HUES64 (cell line): ENCODE results near the gene RPS6KB1.
"Not testable (repeated sequence)": the region's sequence is repeated elsewhere in the genome, so short reads cannot be mapped to it uniquely, and the experiment has no call there.

ENCODE experiments used
- H3K27ac ChIP-seq: 2 replicates; pipeline ENCODE4 v1.7.0; 2013; ENCODE audit warnings: low read depth, low read length, inconsistent platforms
- H3K27me3 ChIP-seq: 2 replicates; pipeline ENCODE4 v1.6.1; 2013; ENCODE audit warnings: mild to moderate bottlenecking, low read length; ENCODE audit not compliant: insufficient read depth
- H3K36me3 ChIP-seq: 2 replicates; pipeline ENCODE4 v1.6.1; 2013; ENCODE audit warnings: mild to moderate bottlenecking, low read length; ENCODE audit not compliant: insufficient read depth
- H3K4me1 ChIP-seq: 2 replicates; pipeline ENCODE4 v1.6.1; 2013; ENCODE audit warnings: mild to moderate bottlenecking, low read length, moderate library complexity; ENCODE audit not compliant: insufficient read depth
- H3K4me3 ChIP-seq: 2 replicates; pipeline ENCODE4 v1.5.1; 2013; ENCODE audit warnings: mild to moderate bottlenecking, low read length, moderate library complexity
- H3K9ac ChIP-seq: 2 replicates; pipeline ENCODE4 v1.6.1; 2013; ENCODE audit warnings: mild to moderate bottlenecking, low read depth, low read length
- H3K9me3 ChIP-seq: 2 replicates; pipeline ENCODE4 v1.6.1; 2013; ENCODE audit warnings: low read depth, low read length; ENCODE audit not compliant: insufficient read depth
- WGBS: fragments of 150-250, 120-280 bp; methylation state at CpG from one replicate; pipeline ENCODE4 v1.1.7; 2013; ENCODE audit warnings: missing lambda C conversion rate; 5-methylcytosine and 5-hydroxymethylcytosine counted together

RPS6KB1 gene

DNA sequence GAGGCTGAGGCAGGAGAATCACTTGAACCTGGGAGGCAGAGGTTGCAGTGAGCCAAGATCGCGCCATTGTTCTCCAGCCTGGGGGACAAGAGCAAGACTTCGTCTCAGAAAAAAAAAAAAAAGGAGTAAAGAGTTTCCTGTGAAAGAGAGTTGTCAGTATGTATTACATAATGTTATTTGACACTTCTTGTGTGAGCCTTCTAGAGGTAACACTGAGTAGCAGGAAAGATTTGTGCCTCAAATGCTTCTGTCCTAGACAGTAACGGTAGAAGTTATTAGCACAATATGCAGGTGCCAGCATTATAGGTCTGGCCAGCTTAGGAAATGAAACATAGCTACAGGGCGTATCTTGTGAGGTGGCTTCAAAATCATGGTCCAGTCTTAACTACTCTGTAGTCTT, 6.2 kb downstream of the RPS6KB1 start:
- Histone ChIP-seq H3K4me1 (peaks cover 2% of the 10 kb centered on the region; the same call in 1 of the 2 replicates), H3K4me3 (no peak overlapping the region), H3K9ac (no peak overlapping the region), H3K27ac (no peak overlapping the region), H3K27me3 (no peaks in the 10 kb centered on the region), H3K9me3 (no peaks in the 10 kb centered on the region), H3K36me3 (no peaks in the 10 kb centered on the region)
- 92% methylated on average over 5 of the region's 5 CpGs for WGBS

GRCh38 chr17:59901604-59902003, 8.7 kb downstream of the RPS6KB1 start:
- 97% methylated on average over 7 of the region's 8 CpGs for WGBS
- H3K4me1 ChIP-seq: no peaks in the 10 kb centered on the region
- H3K36me3 ChIP-seq: no peaks in the 10 kb centered on the region

DNA sequence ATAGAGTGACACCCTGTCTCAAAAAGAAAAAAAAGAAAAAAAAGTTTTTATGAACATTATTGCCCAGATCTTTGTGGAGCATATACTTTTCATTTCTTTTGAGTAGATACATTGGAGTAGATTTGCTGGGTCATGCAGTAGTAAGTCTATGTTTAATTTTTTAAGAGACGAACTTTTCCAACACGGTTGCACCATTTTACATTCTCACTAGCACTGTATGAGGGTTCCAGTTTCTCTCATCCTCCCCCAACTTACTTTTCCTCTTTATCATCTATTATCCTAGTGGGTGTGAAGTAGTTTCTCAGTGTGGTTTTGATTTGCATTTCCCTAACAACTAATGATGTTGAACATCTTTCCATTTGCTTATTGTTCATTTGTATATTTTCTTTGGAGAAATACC, 10.5 kb downstream of the RPS6KB1 start:
- Histone ChIP-seq H3K9ac (no peak overlapping the region), H3K4me1 (no peaks in the 10 kb centered on the region), H3K36me3 (no peaks in the 10 kb centered on the region), H3K9me3 (no peaks in the 10 kb centered on the region), H3K27ac (no peak overlapping the region), H3K4me3 (no peak overlapping the region), H3K27me3 (no peaks in the 10 kb centered on the region)
- no CpG with 5 or more reads among the region's 2 CpGs for WGBS

More at GRCh38 chr17:59901604-59902003, 8.7 kb downstream of the RPS6KB1 start:
- H3K9me3 ChIP-seq: no peaks in the 10 kb centered on the region
- H3K27me3 ChIP-seq: no peaks in the 10 kb centered on the region
- no peak overlapping the region for H3K4me3 ChIP-seq
- no peak overlapping the region for H3K27ac ChIP-seq
- no peak overlapping the region for H3K9ac ChIP-seq

GRCh38 chr17:59907467-59907866, 14.5 kb downstream of the RPS6KB1 start:
- H3K27ac ChIP-seq: no peak overlapping the region
- WGBS: 89% methylated on average over 3 of the region's 3 CpGs
- H3K27me3 ChIP-seq: no peaks in the 10 kb centered on the region
- H3K36me3 ChIP-seq: peaks cover 10% of the 10 kb centered on the region
- H3K4me1 ChIP-seq: no peaks in the 10 kb centered on the region
- no peak overlapping the region for H3K9ac ChIP-seq
- H3K9me3 ChIP-seq: no peaks in the 10 kb centered on the region
- no peak overlapping the region for H3K4me3 ChIP-seq

- Histone ChIP-seq H3K27me3 (no peaks in the 10 kb centered on the region), H3K4me3 (no peak overlapping the region), H3K36me3 (peaks cover 43% of the 10 kb centered on the region), H3K9ac (no peak overlapping the region), H3K4me1 (no peaks in the 10 kb centered on the region), H3K9me3 (no peaks in the 10 kb centered on the region), H3K27ac (no peak overlapping the region)
- 100% methylated on average over 1 of the region's 1 CpG for WGBS
These were observed 21.4 kb downstream of the RPS6KB1 start for GRCh38 chr17:59914274-59914854.

DNA sequence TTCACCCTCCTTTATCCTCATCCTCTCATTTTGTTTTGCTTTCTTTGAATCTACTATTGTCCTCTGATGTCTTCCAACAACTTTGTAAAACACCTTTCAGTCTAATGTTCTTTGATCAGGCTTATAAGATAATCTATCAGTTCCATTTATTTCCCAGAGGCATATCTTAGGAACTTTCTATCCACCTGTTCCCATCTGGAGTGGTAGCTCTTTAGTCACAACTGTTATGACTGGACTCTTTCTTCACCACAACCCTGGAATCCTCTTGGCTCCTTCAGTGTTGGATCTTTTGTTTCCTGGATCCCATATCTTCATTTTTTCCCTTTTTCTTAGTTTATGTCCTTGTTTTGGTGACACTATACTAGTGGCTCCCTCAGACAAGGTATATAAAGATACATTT, 23.5 kb downstream of the RPS6KB1 start:
- Histone ChIP-seq H3K27ac (no peak overlapping the region), H3K4me1 (no peaks in the 10 kb centered on the region), H3K36me3 (peaks cover 51% of the 10 kb centered on the region), H3K9me3 (no peaks in the 10 kb centered on the region), H3K9ac (no peak overlapping the region), H3K27me3 (no peaks in the 10 kb centered on the region), H3K4me3 (no peak overlapping the region)

DNA sequence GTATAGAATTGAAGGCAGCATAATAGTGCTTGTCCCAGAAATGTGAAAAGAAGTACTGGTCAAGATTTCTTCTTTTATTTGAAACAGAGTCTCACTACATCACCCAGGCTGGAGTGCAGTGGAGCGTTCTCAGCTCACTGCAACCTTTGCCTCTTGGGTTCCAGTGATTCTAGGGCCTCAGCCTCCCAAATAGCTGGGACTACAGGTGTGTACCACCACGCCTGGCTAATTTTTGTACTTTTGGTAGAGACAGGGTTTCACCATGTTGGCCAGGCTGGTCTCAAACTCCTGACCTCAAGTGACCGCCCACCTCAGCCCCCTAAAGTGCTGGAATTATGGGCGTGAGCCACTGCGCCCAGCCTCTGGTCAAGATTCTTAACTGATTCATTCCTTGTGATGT, 27.7 kb downstream of the RPS6KB1 start:
- H3K4me3 ChIP-seq, H3K27me3 ChIP-seq, H3K9me3 ChIP-seq, H3K4me1 ChIP-seq, H3K27ac ChIP-seq, H3K9ac ChIP-seq: not testable (repeated sequence)
- H3K36me3 ChIP-seq: peaks cover 31% of the 10 kb centered on the region
- whole genome bisulfite sequencing: 96% methylated on average over 5 of the region's 5 CpGs

DNA sequence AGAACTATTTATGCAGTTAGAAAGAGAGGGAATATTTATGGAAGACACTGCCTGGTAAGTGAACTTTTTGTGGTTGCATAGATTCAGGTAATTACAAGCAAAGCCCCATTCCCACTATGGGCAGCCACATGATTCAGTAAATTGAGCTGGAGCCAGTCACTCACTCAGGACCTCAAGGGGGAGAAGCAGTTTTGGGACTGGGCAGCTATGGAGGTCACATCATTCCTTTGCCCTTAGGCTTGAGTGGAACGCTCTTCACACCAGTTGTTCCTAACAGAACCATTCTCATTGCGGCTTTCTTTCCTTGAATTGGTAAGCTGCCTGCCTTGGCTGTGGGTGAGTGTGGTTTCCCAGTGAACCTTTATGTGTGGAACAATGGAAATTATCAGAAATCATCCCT, 37.2 kb downstream of the RPS6KB1 start:
- 100% methylated on average over 2 of the region's 2 CpGs for WGBS
- not testable (repeated sequence) for H3K4me1 ChIP-seq, H3K27me3 ChIP-seq, H3K4me3 ChIP-seq, H3K9ac ChIP-seq, H3K9me3 ChIP-seq, H3K27ac ChIP-seq
- H3K36me3 ChIP-seq: peaks cover 72% of the 10 kb centered on the region

GRCh38 chr17:59930768-59931167, 37.8 kb downstream of the RPS6KB1 start:
- not testable (repeated sequence) for H3K4me1 ChIP-seq, H3K27ac ChIP-seq, H3K9ac ChIP-seq, H3K9me3 ChIP-seq, H3K27me3 ChIP-seq, H3K4me3 ChIP-seq
- peaks cover 79% of the 10 kb centered on the region for H3K36me3 ChIP-seq
- 97% methylated on average over 3 of the region's 3 CpGs for WGBS

DNA sequence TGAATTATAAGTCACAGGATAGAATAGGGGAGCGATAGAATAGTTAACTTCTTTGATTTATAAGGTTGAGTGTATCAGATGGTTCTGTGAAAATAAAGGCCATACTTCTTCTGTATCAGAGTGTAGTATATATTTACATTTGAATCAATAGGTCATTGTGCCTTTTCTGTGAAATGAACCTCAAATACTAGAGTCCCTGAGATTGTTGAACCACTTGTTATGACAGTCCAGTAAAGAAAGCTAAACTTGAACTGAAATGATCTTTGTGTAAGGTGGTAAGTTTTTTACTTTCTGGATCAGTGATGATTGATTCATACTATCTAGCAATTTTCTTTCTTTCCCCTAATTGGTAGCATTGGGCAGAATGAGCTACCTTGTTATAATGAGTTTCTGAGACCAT, 40.4 kb downstream of the RPS6KB1 start:
- H3K4me1 ChIP-seq, H3K9me3 ChIP-seq, H3K27ac ChIP-seq, H3K27me3 ChIP-seq, H3K9ac ChIP-seq, H3K4me3 ChIP-seq: not testable (repeated sequence)
- H3K36me3 ChIP-seq: peaks cover 78% of the 10 kb centered on the region
- 100% methylated on average over 1 of the region's 1 CpG for WGBS

- not testable (repeated sequence) for H3K9me3 ChIP-seq, H3K4me3 ChIP-seq, H3K27ac ChIP-seq, H3K27me3 ChIP-seq, H3K4me1 ChIP-seq, H3K9ac ChIP-seq
- H3K36me3 ChIP-seq: peaks cover 59% of the 10 kb centered on the region
- WGBS: 96% methylated on average over 2 of the region's 3 CpGs
These were observed 47.8 kb downstream of the RPS6KB1 start for GRCh38 chr17:59940697-59941096.

- Histone ChIP-seq H3K4me1 (no peaks in the 10 kb centered on the region), H3K27ac (no peak overlapping the region), H3K4me3 (no peak overlapping the region), H3K9ac (no peak overlapping the region), H3K36me3 (peaks cover 59% of the 10 kb centered on the region), H3K27me3 (no peaks in the 10 kb centered on the region), H3K9me3 (no peaks in the 10 kb centered on the region)
- WGBS: 100% methylated on average over 1 of the region's 1 CpG
These were observed 48.2 kb downstream of the RPS6KB1 start for GRCh38 chr17:59941131-59941530.
